PC-3 (cell line): Measurements from ENCODE around the gene LRRC4B. TPM values are rescaled to one million over a fixed set of nuclear protein-coding genes. Genes with fewer than 3 reads are reported as not detected.

Experiments used
- ATAC-seq: fragments of 200-7000 bp; cut with Tn5 transposase; 2 replicates; pipeline ENCODE4 v1.9.1; 2020; ENCODE audit warnings: mild to moderate bottlenecking, moderate library complexity
- BruUV-seq: library from RNA; stranded (reverse); fragments of 400-500 nt; replicated peaks from 2 replicates; lab custom pipeline; 2021; lab: Mats Ljungman, UMichigan
- CTCF ChIA-PET: fragments of 300-600 bp; sonication (Branson Sonifier 250); formaldehyde crosslinking; loops from one replicate; lab custom pipeline; 2022; ENCODE audit warnings: antibody characterized with exemption; lab: Charles Lee
- POLR2A ChIA-PET: fragments of 300-600 bp; sonication (Branson Sonifier 250); formaldehyde crosslinking; loops from one replicate; lab custom pipeline; 2022; ENCODE audit warnings: antibody characterized with exemption; ENCODE audit not compliant: unreplicated experiment; lab: Charles Lee
- DNase-seq: peaks from one replicate; pipeline ENCODE4 v3.0.0-alpha.2; 2015
- H2AFZ ChIP-seq: fragments of 300-600 bp; sonication (generic); 2 replicates; pipeline ENCODE4 v1.6.0; 2016; ENCODE audit warnings: antibody characterized with exemption, low read length
- H3F3A ChIP-seq: fragments of 300-600 bp; sonication (generic); one replicate; pipeline ENCODE4 v1.6.0; 2017; ENCODE audit warnings: antibody characterized with exemption, low read length, control low read depth, mild to moderate bottlenecking; ENCODE audit not compliant: unreplicated experiment
- H3K27ac ChIP-seq: fragments of 300-600 bp; sonication (generic); 2 replicates; pipeline ENCODE4 v1.5.1; 2016; ENCODE audit warnings: mild to moderate bottlenecking, low read length
- H3K27me3 ChIP-seq: fragments of 300-600 bp; sonication (generic); 2 replicates; pipeline ENCODE4 v1.6.1; 2016; ENCODE audit warnings: low read length, mixed read lengths
- H3K36me3 ChIP-seq: fragments of 300-600 bp; sonication (generic); 2 replicates; pipeline ENCODE4 v1.6.1; 2016; ENCODE audit warnings: low read depth, mixed run types, low read length, mixed read lengths
- H3K4me1 ChIP-seq: fragments of 300-600 bp; sonication (generic); 2 replicates; pipeline ENCODE4 v1.5.1; 2016; ENCODE audit warnings: low read length; ENCODE audit not compliant: insufficient read depth
- H3K4me2 ChIP-seq: fragments of 300-600 bp; sonication (generic); 2 replicates; pipeline ENCODE4 v1.6.0; 2016; ENCODE audit warnings: low read length
- H3K4me3 ChIP-seq: fragments of 300-600 bp; sonication (generic); 2 replicates; pipeline ENCODE4 v1.5.1; 2016; ENCODE audit warnings: mild to moderate bottlenecking, low read length, mixed read lengths
- H3K79me2 ChIP-seq: fragments of 300-600 bp; sonication (generic); 2 replicates; pipeline ENCODE4 v1.6.1; 2017; ENCODE audit warnings: low read length, mixed read lengths
- H3K9ac ChIP-seq: fragments of 300-600 bp; sonication (generic); 2 replicates; pipeline ENCODE4 v1.6.0; 2016; ENCODE audit warnings: mild to moderate bottlenecking, low read length
- H3K9me2 ChIP-seq: fragments of 300-600 bp; sonication (generic); replicated peaks from 2 replicates; pipeline ENCODE4 v1.6.1; 2016; ENCODE audit warnings: mixed run types, low read length, mixed read lengths
- H3K9me3 ChIP-seq: fragments of 300-600 bp; sonication (generic); 2 replicates; pipeline ENCODE4 v1.6.1; 2016; ENCODE audit warnings: low read length, mixed read lengths
- H4K20me1 ChIP-seq: fragments of 300-600 bp; sonication (generic); 2 replicates; pipeline ENCODE4 v1.6.1; 2016; ENCODE audit warnings: low read length, mixed read lengths
- CTCF ChIP-seq: fragments of 300-600 bp; sonication (generic); conservative IDR thresholded peaks from 2 replicates; pipeline ENCODE4 v1.5.1; 2017; ENCODE audit warnings: antibody characterized with exemption, low read depth, mild to moderate bottlenecking, low read length
- EZH2 ChIP-seq: fragments of 300-600 bp; sonication (generic); IDR thresholded peaks from one replicate; pipeline ENCODE4 v1.6.1; 2017; ENCODE audit warnings: antibody characterized with exemption, mild to moderate bottlenecking, low read length; ENCODE audit not compliant: unreplicated experiment
- EZH2phosphoT487 ChIP-seq: fragments of 300-600 bp; sonication (generic); IDR thresholded peaks from 2 replicates; pipeline ENCODE4 v1.6.1; 2018; ENCODE audit warnings: mild to moderate bottlenecking, antibody characterized with exemption, low read length, borderline replicate concordance
- intact Hi-C: fragments of 100-400 bp; cut with micrococcal nuclease; formaldehyde crosslinking; loops from 2 replicates; pipeline ENCODE4 v1.9.0; 2023
- total RNA-seq: library from RNA; depleted of rRNA; stranded (reverse); fragments of >200 nt; gene quantifications from 2 replicates; pipeline ENCODE4 v1.2.3, GENCODE V29; 2014

Gene LRRC4B
- total RNA-seq, 1 experiment from 2014 or later: 0.26 TPM

- no peak overlapping the region for H3K4me3 ChIP-seq
- no peak for DNase-seq
- peaks cover 10% of the 10 kb centered on the region; the same call in 1 of the 2 replicates for H3K4me1 ChIP-seq
- H3K9me2 ChIP-seq: no peaks in the 10 kb centered on the region
- no peak overlapping the region for H3K4me2 ChIP-seq
- no peaks in the 10 kb centered on the region for H3K27me3 ChIP-seq
- H3K79me2 ChIP-seq: 0 out of 2 replicates have a peak, but pooled peaks cover 3% of the 10 kb centered on the region
- no TSS peak for BruUV-seq
- intact Hi-C loops: no loop called here
- no peaks in the 10 kb centered on the region for H3F3A ChIP-seq
- H4K20me1 ChIP-seq: no peaks in the 10 kb centered on the region
- no peak overlapping the region for H2AFZ ChIP-seq
- ChIA-PET CTCF (no interaction called here), POLR2A (no interaction called here)
- H3K9me3 ChIP-seq: no peaks in the 10 kb centered on the region
- H3K9ac ChIP-seq: no peak overlapping the region
- no peaks in the 10 kb centered on the region for H3K36me3 ChIP-seq
- no peak for TF ChIP-seq EZH2phosphoT487
- TF ChIP-seq EZH2: no peak
- TF ChIP-seq CTCF: no peak
- no peak for ATAC-seq
- H3K27ac ChIP-seq: no peak overlapping the region
Observed at GRCh38 chr19:50514346-50515167, 53.7 kb downstream of the LRRC4B start.

GRCh38 chr19:50513746-50514345, 54.4 kb downstream of the LRRC4B start, which contains the start of gene ASPDH:
Gene ASPDH (minus strand): TSS chr19:50513913. CDS start chr19:50513823, 90 bp downstream.
- H4K20me1 ChIP-seq: no peaks in the 10 kb centered on the region
- H3K4me2 ChIP-seq: no peak within 1 kb of the TSS
- H3K27ac ChIP-seq: no peak within 1 kb of the TSS
- H3K9ac ChIP-seq: no peak within 1 kb of the TSS
- no peaks in the 10 kb centered on the region for H3F3A ChIP-seq
- no peak for DNase-seq
- peaks cover 10% of the 10 kb centered on the region; the same call in 1 of the 2 replicates for H3K4me1 ChIP-seq
- CTCF ChIA-PET: no interaction called here
- no peaks in the 10 kb centered on the region for H3K9me2 ChIP-seq
- no peaks in the 10 kb centered on the region for H3K27me3 ChIP-seq
- TF ChIP-seq EZH2 (no peak), EZH2phosphoT487 (no peak), CTCF (no peak)
- POLR2A ChIA-PET: no interaction called here
- intact Hi-C loops: no loop called here
- no peak within 1 kb of the TSS for H3K4me3 ChIP-seq
- no TSS peak for BruUV-seq
- H3K9me3 ChIP-seq: no peaks in the 10 kb centered on the region
- H2AFZ ChIP-seq: no peak within 1 kb of the TSS
- 0 out of 2 replicates have a peak, but pooled peaks cover 3% of the 10 kb centered on the region for H3K79me2 ChIP-seq
- no peaks in the 10 kb centered on the region for H3K36me3 ChIP-seq
- no peak for ATAC-seq
